H1 (cell line): ENCODE measurements around the gene RPRD1A. TPM values are rescaled to one million over a fixed set of nuclear protein-coding genes. Genes with fewer than 3 reads are reported as not detected.

Source experiments
- CTCF ChIA-PET: fragments of 300-600 bp; sonication (Branson Sonifier 250); formaldehyde crosslinking; loops from one replicate; lab custom pipeline; 2021; ENCODE audit not compliant: partially characterized antibody; lab: Charles Lee
- POLR2A ChIA-PET: fragments of 300-600 bp; sonication (Branson Sonifier 250); formaldehyde crosslinking; loops from one replicate; lab custom pipeline; 2021; ENCODE audit warnings: inconsistent platforms; ENCODE audit not compliant: partially characterized antibody; lab: Charles Lee
- DNase-seq, 2 experiments: peaks; one replicate each; pipeline versions ENCODE4 v3.0.0 to v3.0.0-alpha.2; 2010 to 2022; ENCODE audit warnings: low spot score in 2 of 2, low read depth in 1 of 2, mixed read lengths in 1 of 2
- FAIRE-seq: peaks from 2 replicates; lab custom pipeline; 2011; peaks lifted over from hg19 to GRCh38; lab: Jason Lieb, UNC
- H2AFZ ChIP-seq: 2 replicates; pipeline ENCODE4 v1.8.1; 2012; ENCODE audit warnings: low read length, inconsistent platforms
- H2AK5ac ChIP-seq: 2 replicates; pipeline ENCODE4 v1.6.1; 2013; ENCODE audit warnings: low read depth, low read length
- H2BK120ac ChIP-seq: replicated peaks from 2 replicates; pipeline ENCODE3; 2013; ENCODE audit warnings: low read depth, low read length, inconsistent platforms
- H2BK12ac ChIP-seq: 2 replicates; pipeline ENCODE4 v1.6.1; 2013; ENCODE audit warnings: low read depth, low read length
- H2BK15ac ChIP-seq: 2 replicates; pipeline ENCODE4 v1.6.1; 2013; ENCODE audit warnings: low read length
- H2BK20ac ChIP-seq: 2 replicates; pipeline ENCODE4 v1.6.1; 2013; ENCODE audit warnings: low read length
- H2BK5ac ChIP-seq: 2 replicates; pipeline ENCODE4 v1.6.1; 2013; ENCODE audit warnings: low read depth, low read length
- H3K14ac ChIP-seq: 2 replicates; pipeline ENCODE4 v1.6.1; 2013; ENCODE audit warnings: inconsistent platforms; ENCODE audit not compliant: insufficient read length
- H3K18ac ChIP-seq: 2 replicates; pipeline ENCODE4 v1.6.1; 2013; ENCODE audit warnings: low read length; ENCODE audit errors: extremely low read depth
- H3K23ac ChIP-seq: 2 replicates; pipeline ENCODE4 v1.6.1; 2013; ENCODE audit warnings: inconsistent platforms; ENCODE audit not compliant: insufficient read length
- H3K23me2 ChIP-seq: 2 replicates; pipeline ENCODE4 v1.6.1; 2013; ENCODE audit warnings: low read depth, low read length
- H3K27ac ChIP-seq: 2 replicates; pipeline ENCODE4 v1.6.1; 2011; ENCODE audit warnings: low read depth, low read length, inconsistent platforms
- H3K27me3 ChIP-seq, 4 experiments: replicated peaks in 1 of 4; 1 replicate in 1 of 4; 2 replicates in 3 of 4; pipeline versions ENCODE4 v1.6.1 to v1.8.1; 2011 to 2013; ENCODE audit warnings: low read length in 3 of 4, mild to moderate bottlenecking in 3 of 4, inconsistent platforms in 2 of 4, mixed read lengths in 2 of 4, moderate library complexity in 1 of 4; ENCODE audit not compliant: control insufficient read depth in 3 of 4, insufficient read depth in 3 of 4; ENCODE audit errors: extremely low read depth in 1 of 4
- H3K36me3 ChIP-seq, 4 experiments: 2 replicates each; pipeline versions ENCODE4 v1.6.1 to v1.8.1; 2011 to 2013; ENCODE audit warnings: mild to moderate bottlenecking in 4 of 4, low read length in 3 of 4, moderate library complexity in 2 of 4, control low read depth in 1 of 4, inconsistent platforms in 1 of 4; ENCODE audit not compliant: insufficient read depth in 4 of 4, control insufficient read depth in 2 of 4
- H3K4ac ChIP-seq: replicated peaks from 2 replicates; pipeline ENCODE3; 2013; ENCODE audit warnings: low read length, low read depth, mixed read lengths, inconsistent platforms; ENCODE audit not compliant: insufficient read length
- H3K4me1 ChIP-seq, 4 experiments: replicated peaks in 1 of 4; 1 replicate in 1 of 4; 2 replicates in 3 of 4; pipeline versions ENCODE4 v1.6.1 to v1.8.1; 2011 to 2013; ENCODE audit warnings: low read length in 3 of 4, inconsistent platforms in 2 of 4, mixed read lengths in 1 of 4; ENCODE audit not compliant: insufficient read depth in 4 of 4, control insufficient read depth in 3 of 4
- H3K4me2 ChIP-seq, 2 experiments: 2 replicates each; pipeline versions ENCODE4 v1.6.1 to v1.8.1; 2011 to 2013; ENCODE audit warnings: low read depth in 2 of 2, low read length in 2 of 2, control low read depth in 1 of 2, inconsistent platforms in 1 of 2, mild to moderate bottlenecking in 1 of 2; ENCODE audit not compliant: insufficient read depth in 1 of 2
- H3K4me3 ChIP-seq, 4 experiments: fragments of 200-600, 300-600 bp in 1 of 4; sonication (generic), shearing (Covaris generic), sonication (Bioruptor Twin) in 1 of 4; 2 replicates each; pipeline versions ENCODE4 v1.5.1 to v1.8.1; 2011 to 2016; ENCODE audit warnings: low read length in 4 of 4, low read depth in 3 of 4, control low read depth in 2 of 4, inconsistent platforms in 2 of 4, mild to moderate bottlenecking in 2 of 4, mixed read lengths in 1 of 4, moderate library complexity in 1 of 4; ENCODE audit not compliant: insufficient read depth in 2 of 4; ENCODE audit errors: extremely low read depth in 1 of 4
- H3K56ac ChIP-seq: replicated peaks from 2 replicates; pipeline ENCODE3; 2013; ENCODE audit warnings: low read depth, mild to moderate bottlenecking, mixed read lengths, low read length, inconsistent platforms; ENCODE audit not compliant: insufficient read length
- H3K79me1 ChIP-seq: 2 replicates; pipeline ENCODE4 v1.6.1; 2013; ENCODE audit warnings: low read depth, low read length, control low read depth
- H3K79me2 ChIP-seq, 2 experiments: 2 replicates each; pipeline versions ENCODE4 v1.6.1 to v1.8.1; 2012 to 2013; ENCODE audit warnings: low read length in 2 of 2, mild to moderate bottlenecking in 2 of 2, inconsistent platforms in 1 of 2; ENCODE audit not compliant: insufficient read depth in 2 of 2, control insufficient read depth in 1 of 2
- H3K9ac ChIP-seq, 4 experiments: replicated peaks in 1 of 4; 1 replicate in 1 of 4; 2 replicates in 3 of 4; pipeline versions ENCODE4 v1.6.1 to v1.8.1; 2011 to 2013; ENCODE audit warnings: low read depth in 3 of 4, low read length in 3 of 4, control low read depth in 2 of 4, mild to moderate bottlenecking in 2 of 4, moderate library complexity in 2 of 4, inconsistent platforms in 1 of 4; ENCODE audit errors: extremely low read depth in 1 of 4
- H3K9me3 ChIP-seq, 2 experiments: 2 replicates each; pipeline versions ENCODE4 v1.6.1 to v1.8.1; 2012 to 2013; ENCODE audit warnings: mild to moderate bottlenecking in 2 of 2, moderate library complexity in 2 of 2, control low read depth in 1 of 2, inconsistent platforms in 1 of 2, low read depth in 1 of 2, low read length in 1 of 2, mixed read lengths in 1 of 2; ENCODE audit not compliant: insufficient read depth in 2 of 2
- H4K20me1 ChIP-seq, 2 experiments: replicated peaks in 1 of 2; 2 replicates each; pipeline versions ENCODE3 to v1.8.1; 2011 to 2013; ENCODE audit warnings: inconsistent platforms in 2 of 2, low read length in 2 of 2, mild to moderate bottlenecking in 1 of 2; ENCODE audit not compliant: insufficient read depth in 2 of 2, control insufficient read depth in 1 of 2
- H4K5ac ChIP-seq: 2 replicates; pipeline ENCODE4 v1.6.1; 2013; ENCODE audit warnings: low read length, low read depth, mixed read lengths, inconsistent platforms; ENCODE audit not compliant: insufficient read length
- H4K8ac ChIP-seq: 2 replicates; pipeline ENCODE4 v1.8.0; 2013; ENCODE audit warnings: mild to moderate bottlenecking, moderate library complexity, low read length, inconsistent platforms; ENCODE audit not compliant: insufficient read depth; ENCODE audit errors: extremely low read depth
- H4K91ac ChIP-seq: replicated peaks from 2 replicates; pipeline ENCODE3; 2013; ENCODE audit warnings: low read length, mixed read lengths, inconsistent platforms; ENCODE audit not compliant: insufficient read length
- NRF1 ChIP-seq: IDR thresholded peaks from 2 replicates; pipeline ENCODE4 v1.6.1; 2011; ENCODE audit warnings: mild to moderate bottlenecking, low read depth, low read length, improper control_type of control experiment
- POU5F1 ChIP-seq: IDR thresholded peaks from 2 replicates; pipeline ENCODE4 v1.6.1; 2011; ENCODE audit warnings: low read depth, mild to moderate bottlenecking, low read length, moderate library complexity
- SIX5 ChIP-seq: IDR thresholded peaks from 2 replicates; pipeline ENCODE4 v1.6.1; 2011; ENCODE audit warnings: mild to moderate bottlenecking, low read depth, low read length
- SRF ChIP-seq: IDR thresholded peaks from 2 replicates; pipeline ENCODE4 v1.6.1; 2011; ENCODE audit warnings: mild to moderate bottlenecking, low read depth, low read length, moderate library complexity
- WGBS, 2 experiments: shearing (Covaris generic) in 1 of 2; methylation state at CpG; one replicate each; pipeline versions ENCODE4 v1.1.6 to v1.1.7; 2013 to 2015; ENCODE audit warnings: low lambda C conversion rate in 2 of 2, mixed read lengths in 2 of 2, inconsistent platforms in 1 of 2, low coverage in 1 of 2, missing lambda C conversion rate in 1 of 2; ENCODE audit not compliant: insufficient replicate concordance in 2 of 2, insufficient coverage in 1 of 2, insufficient read length in 1 of 2; ENCODE audit errors: extremely low coverage in 1 of 2, missing lambda C conversion rate in 1 of 2; 5-methylcytosine and 5-hydroxymethylcytosine counted together
- polyA plus RNA-seq, 7 experiments: library from polyadenylated mRNA; depleted of rRNA in 3 of 7; stranded (reverse) in 5 of 7; unstranded in 2 of 7; fragments of >200 nt in 5 of 7; fragments of 200-250 nt in 2 of 7; gene quantifications; 1 replicate in 5 of 7; 2 replicates in 1 of 7; 4 replicates in 1 of 7; pipeline versions ENCODE4 v1.2.1 to v1.2.3, GENCODE V29; 2011 to 2013; ENCODE audit warnings: missing spikeins in 2 of 7, mixed read lengths in 2 of 7
- total RNA-seq: library from RNA; stranded (reverse); fragmentation: NEBNext Ultra II Directional; extraction: Animal tissue kit (Norgen Biotek cat#: 25700); gene quantifications from 2 replicates; pipeline ENCODE4 v1.2.1, GENCODE V29; 2021

The RPRD1A gene
- total and polyA plus RNA-seq, 2 of the 8 experiments (the other 6 are each of a cell fraction or from before 2014, with no cell fraction given), result 40.5 to 106 TPM

DNA sequence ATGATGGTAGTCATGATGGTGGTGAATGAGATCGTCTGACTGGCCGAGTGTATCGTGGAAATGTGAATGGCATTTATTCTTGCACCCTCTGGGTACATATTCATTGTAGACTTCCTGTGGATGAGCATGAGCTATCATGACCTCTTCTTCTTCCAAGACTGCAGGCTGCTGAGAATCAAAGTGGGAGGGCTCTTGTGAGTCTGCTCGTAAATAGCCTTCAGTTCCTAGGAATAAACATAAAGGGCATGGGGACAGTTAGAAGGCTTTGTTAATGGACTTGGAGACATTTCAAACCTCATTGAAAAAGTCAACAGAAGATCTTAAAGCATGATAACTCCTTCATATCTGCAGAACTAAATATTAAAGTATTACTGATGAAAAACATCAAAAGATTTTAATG is 46.9 kb upstream of the RPRD1A start:
- TF ChIP-seq SRF, result no peak
- TF ChIP-seq SIX5, result no peak
- TF ChIP-seq NRF1, result no peak
- TF ChIP-seq POU5F1, result no peak
- 97% methylated on average over 4 of the region's 4 CpGs; no CpG with 5 or more reads in 1 of the 2 experiments for WGBS, 2 experiments

More for the DNA sequence above, 46.9 kb upstream of the RPRD1A start:
- no peaks in the 10 kb centered on the region for H3K79me2 ChIP-seq
- POLR2A ChIA-PET, result interaction anchor here (0.6 kb wide), 1 partner anchor 25 kb away, joined by 3 read pairs; no protein-coding TSS in a partner anchor
- no peak overlapping the region for H2BK120ac ChIP-seq
- peaks cover 12 to 64% (median 40%) of the 10 kb centered on the region in 4 experiments for H3K36me3 ChIP-seq
- no peak overlapping the region for H3K9ac ChIP-seq
- H4K8ac ChIP-seq, result no peak overlapping the region
- no peak overlapping the region for H2BK12ac ChIP-seq
- no peak overlapping the region for H3K4ac ChIP-seq
- H3K79me1 ChIP-seq, result no peaks in the 10 kb centered on the region; the same call in 1 of the 2 replicates
- peaks cover 0 to 2% of the 10 kb centered on the region in 2 experiments for H4K20me1 ChIP-seq
- no peaks in the 10 kb centered on the region for H3K23me2 ChIP-seq
- FAIRE-seq (no peak), DNase-seq (no peak)
- H3K4me1 ChIP-seq, result no peaks in the 10 kb centered on the region
- no peak overlapping the region for H3K27ac ChIP-seq
- no peak overlapping the region for H2AK5ac ChIP-seq
- H3K14ac ChIP-seq, result no peak overlapping the region
- H2AFZ ChIP-seq, result no peak overlapping the region
- H3K27me3 ChIP-seq, result no peaks in the 10 kb centered on the region
- H3K56ac ChIP-seq, result no peak overlapping the region
- H2BK15ac ChIP-seq, result no peak overlapping the region
- H3K4me3 ChIP-seq, result no peak overlapping the region
- H2BK20ac ChIP-seq, result no peak overlapping the region
- no peak overlapping the region for H2BK5ac ChIP-seq
- no peak overlapping the region for H4K91ac ChIP-seq
- no peak overlapping the region for H3K18ac ChIP-seq
- CTCF ChIA-PET, result interaction anchor here (0.6 to 1.0 kb wide), 2 partner anchors 11 to 141 kb away, joined by 3 read pairs; no protein-coding TSS in a partner anchor
- H3K23ac ChIP-seq, result no peak overlapping the region
- H4K5ac ChIP-seq, result no peak overlapping the region
- no peaks in the 10 kb centered on the region for H3K9me3 ChIP-seq
- no peak overlapping the region for H3K4me2 ChIP-seq
